Endothelial cell of umbilical vein (primary cell): ENCODE results near the gene RALGPS2. TPM values are rescaled to one million over a fixed set of nuclear protein-coding genes. Genes with fewer than 3 reads are reported as not detected.

ENCODE experiments used
- BruUV-seq: library from RNA; stranded (reverse); fragments of 400-500 nt; replicated peaks from 2 replicates; lab custom pipeline; 2021; lab: Mats Ljungman, UMichigan
- CTCF ChIA-PET: fragments of 300-600, 350-600 bp; sonication (Branson Sonifier 250); formaldehyde crosslinking; loops from one replicate; lab custom pipeline; 2021; ENCODE audit warnings: antibody characterized with exemption, inconsistent platforms; lab: Charles Lee
- POLR2A ChIA-PET: fragments of 300-600, 350-600 bp; sonication (Branson Sonifier 250); formaldehyde crosslinking; loops from one replicate; lab custom pipeline; 2021; ENCODE audit warnings: antibody characterized with exemption, inconsistent platforms; lab: Charles Lee
- DNase-seq: peaks from one replicate; pipeline ENCODE4 v3.0.0-alpha.2; 2011; ENCODE audit warnings: low read depth, low spot score
- FAIRE-seq: peaks from 2 replicates; lab custom pipeline; 2011; peaks lifted over from hg19 to GRCh38; lab: Jason Lieb, UNC
- H2AFZ ChIP-seq: 2 replicates; pipeline ENCODE4 v1.6.0; 2012; ENCODE audit warnings: low read depth, low read length, control low read depth, inconsistent platforms
- H3K27ac ChIP-seq: 2 replicates; pipeline ENCODE4 v1.5.1; 2011; ENCODE audit warnings: low read depth, mild to moderate bottlenecking, control low read depth, low read length, moderate library complexity; ENCODE audit not compliant: insufficient read depth
- H3K27me3 ChIP-seq, 2 experiments: 2 replicates each; pipeline versions ENCODE4 v1.6.0 to v1.6.1; 2011; ENCODE audit warnings: low read length in 2 of 2, mixed read lengths in 1 of 2; ENCODE audit not compliant: control insufficient read depth in 2 of 2, insufficient read depth in 2 of 2
- H3K36me3 ChIP-seq, 2 experiments: 2 replicates in 1 of 2; 3 replicates in 1 of 2; pipeline ENCODE4 v1.5.1; 2011; ENCODE audit warnings: low read length in 2 of 2, mild to moderate bottlenecking in 1 of 2, moderate library complexity in 1 of 2; ENCODE audit not compliant: control insufficient read depth in 2 of 2, insufficient read depth in 2 of 2; ENCODE audit errors: extremely low read depth in 1 of 2
- H3K4me1 ChIP-seq: 3 replicates; pipeline ENCODE4 v1.5.1; 2011; ENCODE audit warnings: mild to moderate bottlenecking, low read length; ENCODE audit not compliant: control insufficient read depth, insufficient read depth; ENCODE audit errors: extremely low read depth
- H3K4me2 ChIP-seq: 2 replicates; pipeline ENCODE4 v1.6.1; 2011; ENCODE audit warnings: low read length, control low read depth, mixed read lengths; ENCODE audit not compliant: insufficient read depth
- H3K4me3 ChIP-seq, 3 experiments: fragments of 200-600 bp in 1 of 3; sonication (generic), shearing (Covaris generic) in 1 of 3; replicated peaks in 1 of 3; 2 replicates each; pipeline ENCODE4 v1.5.1; 2011 to 2016; ENCODE audit warnings: control low read depth in 3 of 3, low read length in 3 of 3, mild to moderate bottlenecking in 2 of 3, inconsistent platforms in 1 of 3, low read depth in 1 of 3, moderate library complexity in 1 of 3; ENCODE audit not compliant: insufficient read depth in 1 of 3
- H3K79me2 ChIP-seq: 2 replicates; pipeline ENCODE4 v1.6.0; 2012; ENCODE audit warnings: low read length, inconsistent platforms; ENCODE audit not compliant: control insufficient read depth, insufficient read depth
- H3K9ac ChIP-seq: replicated peaks from 2 replicates; pipeline ENCODE3; 2011; ENCODE audit warnings: low read length, control low read depth; ENCODE audit not compliant: insufficient read depth; ENCODE audit errors: extremely low read depth
- H3K9me1 ChIP-seq: replicated peaks from 3 replicates; pipeline ENCODE4 v1.6.0; 2011; ENCODE audit warnings: mild to moderate bottlenecking, low read length; ENCODE audit not compliant: control insufficient read depth, insufficient read depth; ENCODE audit errors: extremely low read depth
- H3K9me3 ChIP-seq: replicated peaks from 2 replicates; pipeline ENCODE4 v1.5.1; 2012; ENCODE audit warnings: low read length, inconsistent platforms; ENCODE audit not compliant: control insufficient read depth, insufficient read depth
- H4K20me1 ChIP-seq: replicated peaks from 2 replicates; pipeline ENCODE3; 2011; ENCODE audit warnings: mild to moderate bottlenecking, low read length; ENCODE audit not compliant: control insufficient read depth, insufficient read depth; ENCODE audit errors: extremely low read depth
- EZH2 ChIP-seq: IDR thresholded peaks from 2 replicates; pipeline ENCODE4 v1.6.1; 2012; ENCODE audit warnings: borderline replicate concordance, low read depth, mild to moderate bottlenecking, moderate library complexity, low read length, inconsistent platforms; ENCODE audit not compliant: severe bottlenecking
- FOS ChIP-seq: IDR thresholded peaks from 2 replicates; pipeline ENCODE4 v1.6.1; 2011; ENCODE audit warnings: mild to moderate bottlenecking, low read length, moderate library complexity, borderline replicate concordance; ENCODE audit not compliant: insufficient read depth
- GATA2 ChIP-seq: IDR thresholded peaks from 2 replicates; pipeline ENCODE4 v1.7.0; 2011; ENCODE audit warnings: low read depth, mild to moderate bottlenecking, moderate library complexity, mixed read lengths, low read length; ENCODE audit not compliant: insufficient read length, insufficient read depth
- JUN ChIP-seq: IDR thresholded peaks from 2 replicates; pipeline ENCODE4 v1.6.1; 2011; ENCODE audit warnings: borderline replicate concordance, low read depth; ENCODE audit not compliant: insufficient read length, insufficient read depth
- MAX ChIP-seq: IDR thresholded peaks from 2 replicates; pipeline ENCODE4 v1.6.1; 2011; ENCODE audit not compliant: insufficient read depth, insufficient read length
- MYC ChIP-seq: IDR thresholded peaks from one replicate; pipeline ENCODE4 v1.6.1; 2011; ENCODE audit warnings: mild to moderate bottlenecking, low read depth, low read length
- POLR2A ChIP-seq: IDR thresholded peaks from 2 replicates; pipeline ENCODE4 v1.6.1; 2012; ENCODE audit warnings: low read depth, mild to moderate bottlenecking, control low read depth, low read length
- POLR2AphosphoS5 ChIP-seq: IDR thresholded peaks from 2 replicates; pipeline ENCODE4 v1.6.1; 2012; ENCODE audit warnings: low read depth, mild to moderate bottlenecking, control low read depth, low read length, moderate library complexity; ENCODE audit not compliant: insufficient read depth
- dilution Hi-C: fragments of 300-500 bp; cut with MboI; formaldehyde crosslinking; loops from one replicate; pipeline ENCODE4 v1.15.0; 2019; ENCODE audit warnings: low sequenced_read_pairs; ENCODE audit not compliant: extremely low pct_ligation_motif_present
- intact Hi-C: fragments of 100-400 bp; cut with micrococcal nuclease; formaldehyde crosslinking; loops from one replicate; pipeline ENCODE4 v1.10.0; 2022
- polyA plus RNA-seq, 4 experiments: library from polyadenylated mRNA; depleted of rRNA in 3 of 4; stranded (reverse) in 3 of 4; unstranded in 1 of 4; fragments of >200 nt; gene quantifications; 2 replicates each; pipeline versions ENCODE4 v1.2.1 to v1.2.3, GENCODE V29; 2011 to 2012; ENCODE audit warnings: missing spikeins in 1 of 4
- total RNA-seq: library from RNA; stranded (reverse); gene quantifications from 2 replicates; pipeline ENCODE4 v1.2.3, GENCODE V29; 2021
- TF ChIP-seq, protein P1 (sequence below), 2 donors: IDR thresholded peaks; 1 replicate in 1 of 2; 2 replicates in 1 of 2; pipeline ENCODE4 v1.5.1; 2011; ENCODE audit warnings: low read length in 2 of 2, mild to moderate bottlenecking in 2 of 2, moderate library complexity in 2 of 2, control low read depth in 1 of 2, inconsistent platforms in 1 of 2, low read depth in 1 of 2; ENCODE audit not compliant: insufficient read depth in 1 of 2; ENCODE audit errors: extremely low read depth in 1 of 2

Gene RALGPS2
- total and polyA plus RNA-seq, 2 donors (not counting 3 experiments of a cell fraction or from before 2014, with no cell fraction given), result 4.6 to 27.7 TPM

GRCh38 chr1:178846306-178846705 lies 121.3 kb downstream of the RALGPS2 start:
- H3K36me3 ChIP-seq, result no peaks in the 10 kb centered on the region
- no peak overlapping the region for H3K9ac ChIP-seq
- dilution Hi-C loops, result no loop called here
- H3K27me3 ChIP-seq, result no peaks in the 10 kb centered on the region
- H3K4me3 ChIP-seq, result no peak overlapping the region
- H3K27ac ChIP-seq, result no peak overlapping the region
- no peak overlapping the region for H2AFZ ChIP-seq
- FAIRE-seq, result no peak
- H3K4me1 ChIP-seq, result peaks cover 2% of the 10 kb centered on the region
- DNase-seq, result no peak
- no peak for TF ChIP-seq EZH2
- TF ChIP-seq POLR2A, result no peak
- TF ChIP-seq FOS, result no peak
- no peak for TF ChIP-seq MYC
- no peak for TF ChIP-seq MAX
- no peak for TF ChIP-seq JUN
- no TSS peak for BruUV-seq
- no peaks in the 10 kb centered on the region for H3K9me1 ChIP-seq
- H3K4me2 ChIP-seq, result no peak overlapping the region
- no peaks in the 10 kb centered on the region for H3K9me3 ChIP-seq
- intact Hi-C loops, result no loop called here
- CTCF ChIA-PET, result interaction anchor here (1.0 kb wide), 2 partner anchors 25 to 303 kb away, joined by 3 to 4 read pairs; no protein-coding TSS in a partner anchor
- POLR2A ChIA-PET, result no interaction called here
- H3K79me2 ChIP-seq, result no peaks in the 10 kb centered on the region
- no peaks in the 10 kb centered on the region for H4K20me1 ChIP-seq

DNA sequence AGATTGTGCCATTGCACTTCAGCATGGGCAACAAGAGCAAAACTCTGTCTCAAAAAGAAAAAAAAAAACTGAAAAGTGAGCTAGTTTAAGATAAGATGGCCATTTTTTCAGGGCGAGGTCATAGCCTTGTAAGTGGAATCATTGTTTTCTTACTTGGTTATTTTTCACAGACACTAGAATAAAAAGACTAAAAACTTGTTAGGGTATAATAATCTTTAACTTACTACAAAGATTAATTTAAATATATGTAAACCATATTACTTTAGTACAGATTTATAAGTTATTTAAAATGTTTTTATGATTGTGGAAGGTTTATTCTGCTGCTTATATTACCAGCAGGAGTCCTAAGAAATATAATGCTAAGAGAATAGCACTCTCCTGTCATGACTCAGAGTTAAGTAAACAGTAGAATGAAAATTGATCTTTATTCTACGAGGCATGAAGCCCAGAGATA lies 122.4 kb downstream of the RALGPS2 start:
- peak overlapping the region; percentile 35 for H3K4me2 ChIP-seq
- H3K4me3 ChIP-seq, result no peak overlapping the region
- DNase-seq, result peak; percentile 46
- ChIA-PET CTCF (interaction anchor here (1.0 kb wide), 3 partner anchors 11 to 315 kb away, joined by 3 read pairs; no protein-coding TSS in a partner anchor), POLR2A (no interaction called here)
- H4K20me1 ChIP-seq, result no peaks in the 10 kb centered on the region
- BruUV-seq, result no TSS peak
- no peaks in the 10 kb centered on the region for H3K36me3 ChIP-seq
- intact Hi-C loops, result no loop called here
- H3K27me3 ChIP-seq, result no peaks in the 10 kb centered on the region
- FAIRE-seq, result no peak
- TF ChIP-seq MYC, result no peak
- TF ChIP-seq, protein P1, sequence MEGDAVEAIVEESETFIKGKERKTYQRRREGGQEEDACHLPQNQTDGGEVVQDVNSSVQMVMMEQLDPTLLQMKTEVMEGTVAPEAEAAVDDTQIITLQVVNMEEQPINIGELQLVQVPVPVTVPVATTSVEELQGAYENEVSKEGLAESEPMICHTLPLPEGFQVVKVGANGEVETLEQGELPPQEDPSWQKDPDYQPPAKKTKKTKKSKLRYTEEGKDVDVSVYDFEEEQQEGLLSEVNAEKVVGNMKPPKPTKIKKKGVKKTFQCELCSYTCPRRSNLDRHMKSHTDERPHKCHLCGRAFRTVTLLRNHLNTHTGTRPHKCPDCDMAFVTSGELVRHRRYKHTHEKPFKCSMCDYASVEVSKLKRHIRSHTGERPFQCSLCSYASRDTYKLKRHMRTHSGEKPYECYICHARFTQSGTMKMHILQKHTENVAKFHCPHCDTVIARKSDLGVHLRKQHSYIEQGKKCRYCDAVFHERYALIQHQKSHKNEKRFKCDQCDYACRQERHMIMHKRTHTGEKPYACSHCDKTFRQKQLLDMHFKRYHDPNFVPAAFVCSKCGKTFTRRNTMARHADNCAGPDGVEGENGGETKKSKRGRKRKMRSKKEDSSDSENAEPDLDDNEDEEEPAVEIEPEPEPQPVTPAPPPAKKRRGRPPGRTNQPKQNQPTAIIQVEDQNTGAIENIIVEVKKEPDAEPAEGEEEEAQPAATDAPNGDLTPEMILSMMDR (IDR thresholded peaks at IDR 0.05; ENCODE audit: extremely low read depth in 1 of 2, insufficient read depth in 1 of 2, low read depth in 1 of 2, low read length in 2 of 2), result no peak
- TF ChIP-seq FOS, result no peak
- no peak for TF ChIP-seq EZH2
- no peak for TF ChIP-seq POLR2AphosphoS5
- TF ChIP-seq POLR2A, result no peak
- TF ChIP-seq JUN, result no peak
- no peak for TF ChIP-seq MAX
- no peak for TF ChIP-seq GATA2
- no peaks in the 10 kb centered on the region for H3K9me1 ChIP-seq
- dilution Hi-C loops, result no loop called here
- no peak overlapping the region for H2AFZ ChIP-seq
- peaks cover 2% of the 10 kb centered on the region for H3K4me1 ChIP-seq
- no peak overlapping the region for H3K27ac ChIP-seq
- H3K9ac ChIP-seq, result no peak overlapping the region
- H3K79me2 ChIP-seq, result no peaks in the 10 kb centered on the region
- H3K9me3 ChIP-seq, result no peaks in the 10 kb centered on the region
